Astrocyte (in vitro differentiated cells and primary cell): ENCODE measurements around the gene TENT4A. TPM values are rescaled to one million over a fixed set of nuclear protein-coding genes. Genes with fewer than 3 reads are reported as not detected.
A peak's percentile ranks its signal among the peaks of the same experiment; 100 is the strongest.

ENCODE experiments used
- DNase-seq: peaks from one replicate; pipeline ENCODE4 v3.0.0-alpha.2; 2010; ENCODE audit warnings: low read depth
- FAIRE-seq: peaks from 2 replicates; lab custom pipeline; 2011; peaks lifted over from hg19 to GRCh38; lab: Jason Lieb, UNC
- H2AFZ ChIP-seq: 2 replicates; pipeline ENCODE4 v1.6.0; 2012; ENCODE audit warnings: low read depth, low read length, inconsistent platforms
- H3K27ac ChIP-seq: 2 replicates; pipeline ENCODE4 v1.5.1; 2011; ENCODE audit warnings: low read depth, low read length, inconsistent platforms
- H3K27me3 ChIP-seq: 2 replicates; pipeline ENCODE4 v1.6.0; 2011; ENCODE audit warnings: low read length, inconsistent platforms; ENCODE audit not compliant: insufficient read depth
- H3K36me3 ChIP-seq: 2 replicates; pipeline ENCODE4 v1.5.1; 2011; ENCODE audit warnings: low read length, inconsistent platforms; ENCODE audit not compliant: insufficient read depth
- H3K4me1 ChIP-seq: 2 replicates; pipeline ENCODE4 v1.5.1; 2011; ENCODE audit warnings: low read length, inconsistent platforms; ENCODE audit not compliant: insufficient read depth
- H3K4me2 ChIP-seq: 2 replicates; pipeline ENCODE4 v1.6.0; 2012; ENCODE audit warnings: low read length, inconsistent platforms
- H3K4me3 ChIP-seq: 2 replicates; pipeline ENCODE4 v1.5.1; 2011; ENCODE audit warnings: low read depth, mild to moderate bottlenecking, low read length, inconsistent platforms; ENCODE audit not compliant: insufficient read depth
- H3K79me2 ChIP-seq: 2 replicates; pipeline ENCODE4 v1.6.0; 2012; ENCODE audit warnings: mild to moderate bottlenecking, low read length, inconsistent platforms; ENCODE audit not compliant: insufficient read depth
- H3K9ac ChIP-seq: 2 replicates; pipeline ENCODE4 v1.6.0; 2012; ENCODE audit warnings: mild to moderate bottlenecking, low read length, inconsistent platforms
- H3K9me3 ChIP-seq: 2 replicates; pipeline ENCODE4 v1.5.1; 2012; ENCODE audit warnings: low read depth, mild to moderate bottlenecking, low read length, inconsistent platforms; ENCODE audit not compliant: insufficient read depth
- H4K20me1 ChIP-seq: 2 replicates; pipeline ENCODE4 v1.6.0; 2012; ENCODE audit warnings: low read length, inconsistent platforms; ENCODE audit not compliant: insufficient read depth
- H3K27ac Mint-ChIP-seq: one replicate; pipeline ENCODE4 v1.8.0; 2021; ENCODE audit warnings: mild to moderate bottlenecking, mixed read lengths; ENCODE audit not compliant: unreplicated experiment
- H3K27me3 Mint-ChIP-seq: one replicate; pipeline ENCODE4 v1.8.0; 2021; ENCODE audit warnings: low read depth, mixed read lengths; ENCODE audit not compliant: unreplicated experiment
- H3K36me3 Mint-ChIP-seq: one replicate; pipeline ENCODE4 v1.8.0; 2021; ENCODE audit warnings: low read depth, mixed read lengths; ENCODE audit not compliant: unreplicated experiment
- H3K4me1 Mint-ChIP-seq: one replicate; pipeline ENCODE4 v1.8.0; 2021; ENCODE audit warnings: low read depth, mixed read lengths; ENCODE audit not compliant: unreplicated experiment
- H3K4me3 Mint-ChIP-seq: one replicate; pipeline ENCODE4 v1.8.0; 2021; ENCODE audit warnings: mild to moderate bottlenecking, moderate library complexity, mixed read lengths; ENCODE audit not compliant: unreplicated experiment
- H3K9me3 Mint-ChIP-seq: one replicate; pipeline ENCODE4 v1.8.0; 2021; ENCODE audit warnings: mild to moderate bottlenecking, mixed read lengths; ENCODE audit not compliant: unreplicated experiment
- EZH2 ChIP-seq: IDR thresholded peaks from 2 replicates; pipeline ENCODE4 v1.6.1; 2012; ENCODE audit warnings: mild to moderate bottlenecking, low read length, inconsistent platforms; ENCODE audit not compliant: insufficient read depth
- total RNA-seq: library from RNA; stranded (reverse); gene quantifications from 2 replicates; pipeline ENCODE4 v1.2.1, GENCODE V29; 2021
- TF ChIP-seq, protein P1 (sequence below): IDR thresholded peaks from 2 replicates; pipeline ENCODE4 v1.5.1; 2011; ENCODE audit warnings: low read depth, mild to moderate bottlenecking, inconsistent platforms, low read length, moderate library complexity; ENCODE audit not compliant: insufficient read depth

TENT4A gene
- total RNA-seq, 1 donor from 2014 or later, result 18.8 TPM

GRCh38 chr5:6781716-6782115 is 68.5 kb downstream of the TENT4A start:
- Histone ChIP-seq H4K20me1 (no peaks in the 10 kb centered on the region), H3K27me3 (no peaks in the 10 kb centered on the region), H3K27ac (no peak overlapping the region), H2AFZ (no peak overlapping the region), H3K9me3 (no peaks in the 10 kb centered on the region), H3K79me2 (no peaks in the 10 kb centered on the region), H3K4me1 (no peaks in the 10 kb centered on the region), H3K4me3 (no peak overlapping the region), H3K4me2 (no peak overlapping the region), H3K36me3 (no peaks in the 10 kb centered on the region), H3K9ac (no peak overlapping the region)
- DNase-seq (peak; percentile 8), FAIRE-seq (no peak)
- no peak overlapping the region for H3K4me3 Mint-ChIP-seq
- H3K27ac Mint-ChIP-seq, result no peak overlapping the region
- H3K36me3 Mint-ChIP-seq, result peaks cover 14% of the 10 kb centered on the region
- TF ChIP-seq, protein P1, sequence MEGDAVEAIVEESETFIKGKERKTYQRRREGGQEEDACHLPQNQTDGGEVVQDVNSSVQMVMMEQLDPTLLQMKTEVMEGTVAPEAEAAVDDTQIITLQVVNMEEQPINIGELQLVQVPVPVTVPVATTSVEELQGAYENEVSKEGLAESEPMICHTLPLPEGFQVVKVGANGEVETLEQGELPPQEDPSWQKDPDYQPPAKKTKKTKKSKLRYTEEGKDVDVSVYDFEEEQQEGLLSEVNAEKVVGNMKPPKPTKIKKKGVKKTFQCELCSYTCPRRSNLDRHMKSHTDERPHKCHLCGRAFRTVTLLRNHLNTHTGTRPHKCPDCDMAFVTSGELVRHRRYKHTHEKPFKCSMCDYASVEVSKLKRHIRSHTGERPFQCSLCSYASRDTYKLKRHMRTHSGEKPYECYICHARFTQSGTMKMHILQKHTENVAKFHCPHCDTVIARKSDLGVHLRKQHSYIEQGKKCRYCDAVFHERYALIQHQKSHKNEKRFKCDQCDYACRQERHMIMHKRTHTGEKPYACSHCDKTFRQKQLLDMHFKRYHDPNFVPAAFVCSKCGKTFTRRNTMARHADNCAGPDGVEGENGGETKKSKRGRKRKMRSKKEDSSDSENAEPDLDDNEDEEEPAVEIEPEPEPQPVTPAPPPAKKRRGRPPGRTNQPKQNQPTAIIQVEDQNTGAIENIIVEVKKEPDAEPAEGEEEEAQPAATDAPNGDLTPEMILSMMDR, result no peak
- TF ChIP-seq EZH2, result no peak
- peaks cover 4% of the 10 kb centered on the region for H3K4me1 Mint-ChIP-seq
- H3K9me3 Mint-ChIP-seq, result peaks cover 8% of the 10 kb centered on the region
- peaks cover 7% of the 10 kb centered on the region for H3K27me3 Mint-ChIP-seq

GRCh38 chr5:6783787-6784186 is 70.6 kb downstream of the TENT4A start:
- DNase-seq, result no peak
- no peaks in the 10 kb centered on the region for H3K9me3 ChIP-seq
- no peak overlapping the region for H3K27ac Mint-ChIP-seq
- no peaks in the 10 kb centered on the region for H4K20me1 ChIP-seq
- no peak overlapping the region for H3K4me3 Mint-ChIP-seq
- peaks cover 5% of the 10 kb centered on the region for H3K9me3 Mint-ChIP-seq
- no peak overlapping the region for H3K27ac ChIP-seq
- FAIRE-seq, result no peak
- H3K4me1 ChIP-seq, result no peaks in the 10 kb centered on the region
- H3K27me3 Mint-ChIP-seq, result peaks cover 7% of the 10 kb centered on the region
- H3K36me3 Mint-ChIP-seq, result peaks cover 8% of the 10 kb centered on the region
- no peak overlapping the region for H3K4me3 ChIP-seq
- no peaks in the 10 kb centered on the region for H3K27me3 ChIP-seq
- H2AFZ ChIP-seq, result no peak overlapping the region
- TF ChIP-seq, protein P1, result no peak
- TF ChIP-seq EZH2, result no peak
- H3K4me1 Mint-ChIP-seq, result peaks cover 4% of the 10 kb centered on the region
- no peak overlapping the region for H3K4me2 ChIP-seq
- no peaks in the 10 kb centered on the region for H3K36me3 ChIP-seq
- H3K79me2 ChIP-seq, result no peaks in the 10 kb centered on the region
- H3K9ac ChIP-seq, result no peak overlapping the region

GRCh38 chr5:6784481-6784880 is 71.2 kb downstream of the TENT4A start:
- TF ChIP-seq, protein P1, result no peak
- no peak for TF ChIP-seq EZH2
- Mint-ChIP-seq H3K27ac (no peak overlapping the region), H3K9me3 (peaks cover 2% of the 10 kb centered on the region), H3K36me3 (peaks cover 5% of the 10 kb centered on the region), H3K4me3 (no peak overlapping the region), H3K27me3 (peaks cover 7% of the 10 kb centered on the region), H3K4me1 (peaks cover 4% of the 10 kb centered on the region)
- FAIRE-seq (no peak), DNase-seq (no peak)
- H3K4me2 ChIP-seq, result no peak overlapping the region
- no peaks in the 10 kb centered on the region for H3K27me3 ChIP-seq
- H3K9me3 ChIP-seq, result no peaks in the 10 kb centered on the region
- H2AFZ ChIP-seq, result no peak overlapping the region
- no peaks in the 10 kb centered on the region for H3K4me1 ChIP-seq
- H3K36me3 ChIP-seq, result no peaks in the 10 kb centered on the region
- no peaks in the 10 kb centered on the region for H3K79me2 ChIP-seq
- no peak overlapping the region for H3K9ac ChIP-seq
- no peak overlapping the region for H3K4me3 ChIP-seq
- H3K27ac ChIP-seq, result no peak overlapping the region
- H4K20me1 ChIP-seq, result no peaks in the 10 kb centered on the region
